GM15510 (cell line): ENCODE data around the gene EYA2.

ENCODE experiments used
- POLR2A ChIP-seq: IDR thresholded peaks from 3 replicates; pipeline ENCODE4 v1.6.1; 2011; ENCODE audit warnings: borderline replicate concordance; ENCODE audit not compliant: insufficient read length; ENCODE audit errors: extremely low read depth

The EYA2 gene

GRCh38 chr20:47202733-47203667 is 308.4 kb downstream of the EYA2 start:
- no peak for TF ChIP-seq POLR2A

DNA sequence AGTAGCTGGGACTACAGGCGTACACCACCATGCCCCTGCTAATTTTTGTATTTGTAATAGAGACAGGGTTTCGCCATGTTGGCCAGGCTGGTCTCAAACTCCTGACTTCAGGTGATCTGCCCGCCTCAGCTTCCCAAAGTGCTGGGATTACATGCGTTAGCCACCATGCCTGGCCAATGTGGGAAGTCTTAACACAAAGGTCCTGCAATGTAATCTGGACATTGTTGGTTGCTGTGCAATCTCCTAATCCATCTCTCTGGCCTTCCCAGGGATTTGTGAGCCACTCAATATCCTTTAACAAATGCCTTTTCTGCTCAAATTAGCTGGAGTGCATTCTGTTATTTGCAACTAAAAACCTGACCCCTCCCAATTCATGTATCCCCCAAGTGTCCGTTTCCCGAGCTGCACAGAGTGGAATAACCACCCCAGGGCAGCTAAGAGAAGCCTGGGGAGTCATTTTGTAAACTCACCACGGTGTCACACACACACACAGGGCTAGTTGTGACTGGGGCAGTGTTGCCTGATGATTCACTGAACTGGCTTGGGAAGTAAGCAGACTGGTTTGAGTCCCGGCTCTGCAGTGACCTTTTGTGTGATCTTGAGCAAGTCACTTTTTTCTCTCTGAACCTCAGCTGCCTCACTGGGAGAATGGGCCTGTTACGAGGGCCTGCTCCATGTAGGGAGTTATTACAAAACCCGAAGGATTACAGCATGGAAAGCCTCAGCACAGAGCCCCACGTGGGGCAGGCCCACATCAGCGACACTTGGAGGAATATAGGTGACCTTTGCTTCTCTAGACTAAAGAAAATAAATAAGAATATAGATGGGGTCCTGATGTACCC is 309.6 kb downstream of the EYA2 start:
- TF ChIP-seq POLR2A, result no peak

GRCh38 chr20:47205577-47206123 is 311.0 kb downstream of the EYA2 start:
- TF ChIP-seq POLR2A, result no peak

GRCh38 chr20:47206962-47207641 is 312.5 kb downstream of the EYA2 start:
- TF ChIP-seq POLR2A, result no peak

- TF ChIP-seq POLR2A, result no peak
Observed at GRCh38 chr20:47208534-47209174, 314.0 kb downstream of the EYA2 start.

- no peak for TF ChIP-seq POLR2A
Observed at GRCh38 chr20:47209982-47210381, 315.3 kb downstream of the EYA2 start.

DNA sequence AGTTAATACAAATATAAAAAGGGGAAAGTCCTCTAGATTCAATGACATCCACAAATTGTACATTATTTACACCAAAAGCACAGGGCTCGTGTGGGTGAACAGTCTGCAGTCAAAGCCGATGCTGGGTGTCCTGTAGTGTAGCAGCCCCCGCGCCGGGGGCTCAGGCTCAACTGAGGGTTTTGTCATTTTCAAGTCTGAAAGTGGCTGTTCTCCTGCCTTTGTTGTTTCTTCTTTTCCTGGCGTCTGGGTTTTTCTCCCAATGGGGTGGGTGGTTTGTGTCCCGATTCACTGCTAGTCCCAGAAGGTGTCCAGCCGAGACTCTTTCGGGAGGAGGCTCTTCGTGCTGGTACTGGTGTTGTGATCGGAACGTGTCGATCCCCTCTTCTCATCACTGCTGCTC is 315.8 kb downstream of the EYA2 start:
- TF ChIP-seq POLR2A, result no peak

DNA sequence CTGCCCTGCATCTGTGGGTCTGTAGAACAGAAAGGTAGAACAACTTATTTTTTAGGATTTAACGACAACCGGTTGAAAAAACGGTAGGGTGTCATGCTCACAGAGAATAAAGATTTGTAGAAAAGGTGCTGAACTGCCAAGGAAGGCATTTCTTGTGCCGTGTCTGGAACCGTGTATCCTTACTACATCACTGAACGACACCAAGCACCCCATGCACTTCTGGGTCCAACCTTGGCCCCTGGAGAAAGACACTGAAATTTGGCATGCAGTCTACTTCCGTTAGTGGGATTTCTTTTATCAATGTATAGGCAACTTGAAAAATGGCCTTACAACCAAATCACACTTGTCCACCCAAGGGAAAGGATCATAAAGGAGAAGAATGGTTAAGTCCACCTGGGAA is 316.4 kb downstream of the EYA2 start:
- TF ChIP-seq POLR2A, result no peak

DNA sequence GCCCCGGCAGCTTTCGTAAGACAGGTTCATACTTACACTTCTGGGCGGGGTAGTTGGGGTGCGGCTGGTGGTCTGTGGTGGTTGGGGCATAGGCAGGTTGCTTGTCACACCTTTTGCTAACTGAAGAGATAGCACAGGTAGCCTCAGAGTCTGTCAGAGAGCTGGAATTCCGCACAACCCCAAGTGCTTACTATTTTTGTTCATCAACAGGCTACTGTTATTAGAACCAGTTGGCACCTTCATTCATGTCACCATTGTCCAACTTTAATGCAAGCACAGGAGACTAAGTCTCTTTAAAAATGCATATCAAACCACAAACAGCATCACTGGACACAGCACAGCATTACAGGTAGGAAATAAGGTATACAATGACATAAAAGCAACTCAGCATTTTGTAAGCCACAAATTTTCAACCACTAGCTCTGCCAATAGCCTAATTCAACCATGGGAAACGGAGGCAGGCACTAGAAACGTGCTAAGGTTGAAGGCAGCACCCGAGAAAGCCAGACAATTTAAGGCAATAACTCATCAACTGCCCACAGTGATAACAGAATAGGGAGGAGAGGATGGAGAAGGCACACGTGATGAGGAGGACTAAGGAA is 318.1 kb downstream of the EYA2 start:
- no peak for TF ChIP-seq POLR2A

DNA sequence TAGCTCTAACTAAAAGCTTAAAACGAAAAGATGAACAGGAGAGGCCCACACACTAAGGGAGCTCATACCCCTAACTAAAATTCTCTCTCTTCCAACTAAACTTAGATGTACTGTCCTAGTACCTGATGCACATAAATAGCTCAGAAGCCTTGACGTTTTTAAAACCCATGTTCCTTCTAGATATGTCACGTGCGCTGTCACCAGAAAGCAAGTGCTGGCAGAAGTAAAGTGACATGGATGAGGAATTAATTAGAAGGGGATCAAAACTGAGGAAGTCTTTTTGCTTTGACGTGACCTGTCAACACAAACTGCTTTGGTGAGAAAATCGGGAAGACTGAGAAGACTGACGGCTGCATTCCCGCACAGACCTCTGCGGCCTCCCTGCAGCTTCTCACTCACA is 319.3 kb downstream of the EYA2 start:
- no peak for TF ChIP-seq POLR2A

- no peak for TF ChIP-seq POLR2A
Observed at GRCh38 chr20:47215653-47216397, 321.2 kb downstream of the EYA2 start.

- no peak for TF ChIP-seq POLR2A
Observed at GRCh38 chr20:47216819-47217410, 322.3 kb downstream of the EYA2 start.

- no peak for TF ChIP-seq POLR2A
Observed at GRCh38 chr20:47217482-47218446, 323.1 kb downstream of the EYA2 start.
